Measurements from ENCODE around the gene CRB1. TPM values are rescaled to one million over a fixed set of nuclear protein-coding genes. Genes with fewer than 3 reads are reported as not detected.

Gene CRB1
- total RNA-seq, 1 donor from 2014 or later, result not detected

GRCh38 chr1:197225611-197226010, 42.4 kb upstream of the CRB1 start:
- no peak for DNase-seq (ENCODE audit: low spot score, unreplicated experiment)
- Mint-ChIP-seq H3K9me3 (ENCODE audit: low read depth) (peaks cover 4% of the 10 kb centered on the region), H3K4me1 (ENCODE audit: low read depth) (no peaks in the 10 kb centered on the region), H3K4me3 (ENCODE audit: low read depth) (no peak overlapping the region), H3K27ac (no peak overlapping the region), H3K36me3 (ENCODE audit: insufficient read depth) (no peaks in the 10 kb centered on the region), H3K27me3 (no peaks in the 10 kb centered on the region)
- TF ChIP-seq CTCF (IDR thresholded peaks at IDR 0.05; ENCODE audit: unreplicated experiment), result no peak

GRCh38 chr1:197234581-197234980, 33.5 kb upstream of the CRB1 start:
- no peak overlapping the region for H3K27ac Mint-ChIP-seq

GRCh38 chr1:197235355-197235754, 32.7 kb upstream of the CRB1 start:
- Mint-ChIP-seq H3K27me3 (no peaks in the 10 kb centered on the region), H3K4me3 (ENCODE audit: low read depth) (no peak overlapping the region), H3K27ac (no peak overlapping the region), H3K9me3 (ENCODE audit: low read depth) (no peaks in the 10 kb centered on the region), H3K4me1 (ENCODE audit: low read depth) (no peaks in the 10 kb centered on the region), H3K36me3 (ENCODE audit: insufficient read depth) (no peaks in the 10 kb centered on the region)
- DNase-seq (ENCODE audit: low spot score, unreplicated experiment), result no peak
- no peak for TF ChIP-seq CTCF (IDR thresholded peaks at IDR 0.05; ENCODE audit: unreplicated experiment)

More at GRCh38 chr1:197234581-197234980, 33.5 kb upstream of the CRB1 start:
- H3K4me1 Mint-ChIP-seq (ENCODE audit: low read depth), result no peaks in the 10 kb centered on the region
- H3K27me3 Mint-ChIP-seq, result no peaks in the 10 kb centered on the region
- H3K36me3 Mint-ChIP-seq (ENCODE audit: insufficient read depth), result no peaks in the 10 kb centered on the region
- no peaks in the 10 kb centered on the region for H3K9me3 Mint-ChIP-seq (ENCODE audit: low read depth)
- TF ChIP-seq CTCF (IDR thresholded peaks at IDR 0.05; ENCODE audit: unreplicated experiment), result no peak
- DNase-seq (ENCODE audit: low spot score, unreplicated experiment), result no peak
- H3K4me3 Mint-ChIP-seq (ENCODE audit: low read depth), result no peak overlapping the region

GRCh38 chr1:197247465-197247864, 20.6 kb upstream of the CRB1 start:
- TF ChIP-seq CTCF (IDR thresholded peaks at IDR 0.05; ENCODE audit: unreplicated experiment), result no peak
- no peak for DNase-seq (ENCODE audit: low spot score, unreplicated experiment)
- Mint-ChIP-seq H3K4me1 (ENCODE audit: low read depth) (no peaks in the 10 kb centered on the region), H3K27me3 (no peaks in the 10 kb centered on the region), H3K4me3 (ENCODE audit: low read depth) (no peak overlapping the region), H3K36me3 (ENCODE audit: insufficient read depth) (no peaks in the 10 kb centered on the region), H3K27ac (no peak overlapping the region), H3K9me3 (ENCODE audit: low read depth) (no peaks in the 10 kb centered on the region)

- no peak for TF ChIP-seq CTCF (IDR thresholded peaks at IDR 0.05; ENCODE audit: unreplicated experiment)
- no peak overlapping the region for H3K4me3 Mint-ChIP-seq (ENCODE audit: low read depth)
- no peaks in the 10 kb centered on the region for H3K27me3 Mint-ChIP-seq
- H3K36me3 Mint-ChIP-seq (ENCODE audit: insufficient read depth), result no peaks in the 10 kb centered on the region
- no peaks in the 10 kb centered on the region for H3K9me3 Mint-ChIP-seq (ENCODE audit: low read depth)
- H3K27ac Mint-ChIP-seq, result no peak overlapping the region
- DNase-seq (ENCODE audit: low spot score, unreplicated experiment), result no peak
- H3K4me1 Mint-ChIP-seq (ENCODE audit: low read depth), result peaks cover 3% of the 10 kb centered on the region
Measured at GRCh38 chr1:197249324-197249723, 18.7 kb upstream of the CRB1 start.

Measured in progenitor cell of endocrine pancreas (in vitro differentiated cells).